HG02870 (cell line): ENCODE data around the gene RAB8B.

Experiments
- ATAC-seq: cut with Tn5 transposase; IDR thresholded peaks from one replicate; pipeline ENCODE4 v1.9.1; 2021; ENCODE audit warnings: mild to moderate bottlenecking, moderate library complexity; ENCODE audit not compliant: unreplicated experiment

The RAB8B gene

GRCh38 chr15:63181648-63182047 lies 7.8 kb upstream of the RAB8B start:
- ATAC-seq = no peak

GRCh38 chr15:63185206-63185605 lies 4.2 kb upstream of the RAB8B start:
- ATAC-seq = no peak

GRCh38 chr15:63186065-63186464 lies 3.3 kb upstream of the RAB8B start:
- no peak for ATAC-seq

GRCh38 chr15:63187589-63188226 lies 1.7 kb upstream of the RAB8B start:
- no peak for ATAC-seq

GRCh38 chr15:63188247-63188925 lies 1.0 kb upstream of the RAB8B start:
- no peak for ATAC-seq

GRCh38 chr15:63189941-63190768 lies 749 bp downstream of the RAB8B start:
- ATAC-seq = no peak

GRCh38 chr15:63190769-63191649 lies 1.6 kb downstream of the RAB8B start:
- no peak for ATAC-seq

- ATAC-seq = no peak
Measured at GRCh38 chr15:63191895-63192618, 2.7 kb downstream of the RAB8B start.

GRCh38 chr15:63192619-63193206 lies 3.3 kb downstream of the RAB8B start:
- ATAC-seq = no peak

- no peak for ATAC-seq
Measured at GRCh38 chr15:63194302-63194701, 4.9 kb downstream of the RAB8B start.

GRCh38 chr15:63194880-63195568 lies 5.6 kb downstream of the RAB8B start:
- no peak for ATAC-seq

GRCh38 chr15:63195569-63196015 lies 6.2 kb downstream of the RAB8B start:
- ATAC-seq = no peak

- no peak for ATAC-seq
Measured at GRCh38 chr15:63196842-63197241, 7.4 kb downstream of the RAB8B start.

- ATAC-seq = no peak
Measured at GRCh38 chr15:63197626-63198025, 8.2 kb downstream of the RAB8B start.

- ATAC-seq = no peak
Measured at GRCh38 chr15:63198371-63199250, 9.2 kb downstream of the RAB8B start.

- ATAC-seq = no peak
Measured at GRCh38 chr15:63200464-63201249, 11.3 kb downstream of the RAB8B start.

GRCh38 chr15:63202861-63203260 lies 13.5 kb downstream of the RAB8B start:
- ATAC-seq = no peak
